Measurements from ENCODE around the gene AGK.

AGK gene

GRCh38 chr7:141551094-141551781 is at the start of gene AGK:
Gene AGK (plus strand): TSS chr7:141551410. CDS start chr7:141555467, 4,057 bp downstream.
- DNase-seq: peak; percentile 74

- DNase-seq: no peak
These were observed 49.8 kb upstream of the AGK start for GRCh38 chr7:141501451-141501850.

- DNase-seq: no peak
These were observed 39.9 kb upstream of the AGK start for GRCh38 chr7:141511316-141511675.

GRCh38 chr7:141511676-141512396 is 39.4 kb upstream of the AGK start:
- DNase-seq: peak; percentile 24

- no peak for DNase-seq
These were observed 38.6 kb upstream of the AGK start for GRCh38 chr7:141512597-141512996.

GRCh38 chr7:141513720-141514119 is 37.5 kb upstream of the AGK start:
- no peak for DNase-seq

- DNase-seq: no peak
These were observed 35.3 kb upstream of the AGK start for GRCh38 chr7:141515941-141516340.

- no peak for DNase-seq
These were observed 31.6 kb upstream of the AGK start for GRCh38 chr7:141519623-141520022.

GRCh38 chr7:141522657-141523342 is 28.4 kb upstream of the AGK start:
- DNase-seq: no peak

GRCh38 chr7:141525973-141526514 is 25.2 kb upstream of the AGK start:
- DNase-seq: no peak

GRCh38 chr7:141527076-141527475 is 24.1 kb upstream of the AGK start:
- no peak for DNase-seq

GRCh38 chr7:141528399-141528798 is 22.8 kb upstream of the AGK start:
- DNase-seq: no peak

- DNase-seq: peak; percentile 78
These were observed 17.9 kb upstream of the AGK start for GRCh38 chr7:141533149-141533949.

GRCh38 chr7:141534757-141535737 is 16.2 kb upstream of the AGK start:
- DNase-seq: no peak

- no peak for DNase-seq
These were observed 13.3 kb upstream of the AGK start for GRCh38 chr7:141537906-141538305.

- no peak for DNase-seq
These were observed 9.8 kb upstream of the AGK start for GRCh38 chr7:141541375-141541774.

- DNase-seq: no peak
These were observed 6.4 kb upstream of the AGK start for GRCh38 chr7:141544831-141545230.

GRCh38 chr7:141549582-141549981 is 1.6 kb upstream of the AGK start:
- DNase-seq: no peak

GRCh38 chr7:141550386-141551093 is 670 bp upstream of the AGK start:
- no peak for DNase-seq

- no peak for DNase-seq
These were observed 572 bp downstream of the AGK start for GRCh38 chr7:141551782-141552181.

- DNase-seq: no peak
These were observed 6.2 kb downstream of the AGK start for GRCh38 chr7:141557360-141557759.
